A549 (cell line): Measurements from ENCODE around the gene RPLP2. TPM values are rescaled to one million over a fixed set of nuclear protein-coding genes. Genes with fewer than 3 reads are reported as not detected.

Experiments used
- ATAC-seq, 2 experiments: fragments of 200-7000 bp in 1 of 2; fragments of >200 bp in 1 of 2; cut with Nextera tagmentation in 1 of 2; cut with Tn5 transposase in 1 of 2; 3 replicates each; pipeline versions ENCODE4 v1.8.0 to v1.9.1; 2018 to 2020; ENCODE audit warnings: mild to moderate bottlenecking in 1 of 2, moderate library complexity in 1 of 2
- CTCF ChIA-PET: fragments of 300-600 bp; sonication (Branson Sonifier 250); formaldehyde crosslinking; extraction: SDS; loops from one replicate; lab custom pipeline; 2021; ENCODE audit warnings: antibody characterized with exemption, inconsistent platforms; lab: Yijun Ruan, JAX
- POLR2A ChIA-PET: fragments of 350-600 bp; formaldehyde crosslinking; extraction: SDS; loops from one replicate; lab custom pipeline; 2021; ENCODE audit warnings: antibody characterized with exemption, inconsistent platforms; lab: Yijun Ruan, JAX
- DNase-seq, 2 experiments: peaks; one replicate each; pipeline versions ENCODE4 v3.0.0 to v3.0.0-alpha.2; 2011 to 2016; ENCODE audit warnings: low read depth in 1 of 2, low spot score in 1 of 2
- FAIRE-seq: peaks from 2 replicates; lab custom pipeline; 2011; peaks lifted over from hg19 to GRCh38; lab: Jason Lieb, UNC
- H3K27ac ChIP-seq, 2 experiments: fragments of >200 bp; sonication (Bioruptor Twin); formaldehyde crosslinking; 3 replicates each; pipeline ENCODE4 v1.5.1; 2016 to 2017
- H3K4me1 ChIP-seq: fragments of >200 bp; sonication (Bioruptor Twin); formaldehyde crosslinking; 3 replicates; pipeline ENCODE4 v1.6.1; 2016
- H3K4me2 ChIP-seq: fragments of >200 bp; sonication (Bioruptor Twin); formaldehyde crosslinking; 3 replicates; pipeline ENCODE4 v1.6.1; 2016
- H3K4me3 ChIP-seq: fragments of >200 bp; sonication (Bioruptor Twin); formaldehyde crosslinking; 3 replicates; pipeline ENCODE4 v1.5.1; 2016
- H3K9me3 ChIP-seq: fragments of >200 bp; sonication (Bioruptor Twin); formaldehyde crosslinking; 3 replicates; pipeline ENCODE4 v1.6.1; 2016
- CBX2 ChIP-seq: fragments of 200-600 bp; sonication (generic); IDR thresholded peaks from 2 replicates; pipeline ENCODE4 v1.6.1; 2016; ENCODE audit warnings: low read depth, mild to moderate bottlenecking, borderline replicate concordance
- CEBPB ChIP-seq, 2 experiments: fragments of >200 bp in 1 of 2; sonication (Bioruptor Twin) in 1 of 2; formaldehyde crosslinking in 1 of 2; IDR thresholded peaks; 2 replicates each; pipeline ENCODE4 v1.6.1; 2012 to 2016
- EHMT2 ChIP-seq: fragments of 200-600 bp; sonication (generic); IDR thresholded peaks from 2 replicates; pipeline ENCODE4 v1.6.1; 2016; ENCODE audit warnings: antibody characterized with exemption, low read depth, mild to moderate bottlenecking, moderate library complexity
- GATA3 ChIP-seq: IDR thresholded peaks from 2 replicates; pipeline ENCODE4 v1.6.1; 2012; ENCODE audit warnings: borderline replicate concordance
- HOXA7 ChIP-seq: fragments of 250-450 bp; sonication (Bioruptor Pico); IDR thresholded peaks from 2 replicates; pipeline ENCODE4 v1.5.0; 2020; ENCODE audit warnings: mild to moderate bottlenecking, moderate library complexity
- JUN ChIP-seq, 2 experiments: fragments of >200 bp; sonication (Bioruptor Twin); formaldehyde crosslinking; IDR thresholded peaks; 2 replicates in 1 of 2; 3 replicates in 1 of 2; pipeline ENCODE4 v1.6.1; 2016 to 2017
- MYC ChIP-seq: IDR thresholded peaks from 2 replicates; pipeline ENCODE4 v1.6.1; 2012; ENCODE audit warnings: mild to moderate bottlenecking, inconsistent platforms, low read length, improper control_type of control experiment, borderline replicate concordance
- NFE2L2 ChIP-seq: fragments of 150-350 bp; conservative IDR thresholded peaks from 2 replicates; pipeline ENCODE4 v1.6.1; 2014; ENCODE audit warnings: low read length
- NPAS2 ChIP-seq: fragments of 250-450 bp; sonication (Bioruptor Pico); IDR thresholded peaks from 2 replicates; pipeline ENCODE4 v1.8.0; 2022; ENCODE audit warnings: mild to moderate bottlenecking, moderate library complexity, borderline replicate concordance
- POLR2A ChIP-seq: IDR thresholded peaks from 2 replicates; pipeline ENCODE4 v1.6.1; 2012; ENCODE audit warnings: mild to moderate bottlenecking, low read length
- REST ChIP-seq: fragments of 200-600 bp; sonication (generic); IDR thresholded peaks from 2 replicates; pipeline ENCODE4 v1.6.1; 2016; ENCODE audit warnings: antibody characterized with exemption, mild to moderate bottlenecking, moderate library complexity
- SREBF2 ChIP-seq: fragments of 450-650 bp; IDR thresholded peaks from 2 replicates; pipeline ENCODE4 v1.6.1; 2014; ENCODE audit warnings: mild to moderate bottlenecking, moderate library complexity
- TFCP2L1 ChIP-seq: fragments of 250-450 bp; sonication (Bioruptor Pico); IDR thresholded peaks from 2 replicates; pipeline ENCODE4 v1.5.0; 2021; ENCODE audit warnings: mild to moderate bottlenecking
- TP53 ChIP-seq: fragments of 250-450 bp; sonication (Bioruptor Pico); IDR thresholded peaks from 2 replicates; pipeline ENCODE4 v1.5.0; 2021; ENCODE audit warnings: mild to moderate bottlenecking, moderate library complexity
- USF2 ChIP-seq: fragments of 450-650 bp; IDR thresholded peaks from 2 replicates; pipeline ENCODE4 v1.6.1; 2014; ENCODE audit warnings: antibody characterized with exemption
- WGBS: methylation state at CpG from one replicate; pipeline ENCODE4 v1.1.6; 2017; ENCODE audit errors: missing lambda C conversion rate; 5-methylcytosine and 5-hydroxymethylcytosine counted together
- polyA plus RNA-seq, 4 experiments: library from polyadenylated mRNA; depleted of rRNA in 3 of 4; stranded (reverse); fragments of >200 nt; fragmentation: RNase III in 1 of 4; extraction: RNeasy Plus Mini Kit Qiagen cat#74134 plus additional on column Dnase treatment in 1 of 4; gene quantifications; 2 replicates in 3 of 4; 3 replicates in 1 of 4; pipeline ENCODE4 v1.2.3, GENCODE V29; 2011 to 2017
- TF ChIP-seq, protein P1 (sequence below): IDR thresholded peaks from 2 replicates; pipeline ENCODE4 v1.6.1; 2012
- TF ChIP-seq, protein P2 (sequence below): fragments of 150-350 bp; IDR thresholded peaks from 2 replicates; pipeline ENCODE4 v1.6.1; 2014; ENCODE audit warnings: low read depth, mild to moderate bottlenecking, low read length
- TF ChIP-seq, protein P3 (sequence below): IDR thresholded peaks from 2 replicates; pipeline ENCODE4 v1.6.1; 2012

RPLP2 gene
- polyA plus RNA-seq, 2 of the 4 experiments (the other 2 are of a cell fraction), result 1,493 to 2,508 TPM

GRCh38 chr11:836274-836673 is 26.5 kb downstream of the RPLP2 start:
- FAIRE-seq, result no peak
- peak overlapping the region; percentile 47 to 99; a peak in 5 of 6 replicates for H3K27ac ChIP-seq
- no peak for ATAC-seq
- 82% methylated on average over 9 of the region's 14 CpGs for WGBS
- TF ChIP-seq USF2, result no peak
- TF ChIP-seq NPAS2 (CRISPR knock-in tag), result no peak
- no peak for TF ChIP-seq MYC
- no peak for TF ChIP-seq CBX2
- no peak for TF ChIP-seq EHMT2
- no peak for TF ChIP-seq TP53
- TF ChIP-seq, protein P1, sequence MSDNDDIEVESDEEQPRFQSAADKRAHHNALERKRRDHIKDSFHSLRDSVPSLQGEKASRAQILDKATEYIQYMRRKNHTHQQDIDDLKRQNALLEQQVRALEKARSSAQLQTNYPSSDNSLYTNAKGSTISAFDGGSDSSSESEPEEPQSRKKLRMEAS, result no peak
- no peak for TF ChIP-seq TFCP2L1 (CRISPR knock-in tag)
- no peak for TF ChIP-seq SREBF2
- TF ChIP-seq, all 56 proteins: peak for 0
- Histone ChIP-seq H3K4me1 (peaks cover 76% of the 10 kb centered on the region), H3K4me3 (no peak overlapping the region), H3K9me3 (no peaks in the 10 kb centered on the region), H3K4me2 (peak overlapping the region; percentile 92)
- DNase-seq, result no peak
- ChIA-PET POLR2A (interaction anchor here (1.6 to 3.4 kb wide), 2 partner anchors 17 to 27 kb away, joined by 6 to 16 read pairs; partner anchors contain the start of genes PNPLA2 and RPLP2), CTCF (interaction anchor here (1.6 to 3.7 kb wide), 2 partner anchors 11 to 12 kb away, joined by 6 to 21 read pairs; no protein-coding TSS in a partner anchor)

- CTCF ChIA-PET, result interaction anchor here (3.7 kb wide), 1 partner anchor 12 kb away, joined by 21 read pairs; no protein-coding TSS in a partner anchor
- peak overlapping the region; percentile 47 to 99 for H3K27ac ChIP-seq
Observed at GRCh38 chr11:836700-837099, 26.9 kb downstream of the RPLP2 start.

GRCh38 chr11:837189-837989 is 27.6 kb downstream of the RPLP2 start:
- FAIRE-seq, result no peak
- TF ChIP-seq REST, result no peak
- TF ChIP-seq POLR2A, result peak; percentile 28; the same call in 1 of the 2 replicates
- TF ChIP-seq EHMT2, result no peak
- TF ChIP-seq GATA3, result peak; percentile 4; the same call in 1 of the 2 replicates
- TF ChIP-seq JUN (IDR thresholded peaks at IDR 0.05), result 0 out of 5 replicates have a peak, but pooled peaks have one; percentile 6 to 28
- no peak for DNase-seq
- ChIA-PET POLR2A (interaction anchor here (1.6 to 3.4 kb wide), 2 partner anchors 18 to 28 kb away, joined by 6 to 16 read pairs; partner anchors contain the start of genes PNPLA2 and RPLP2), CTCF (interaction anchor here (1.4 to 3.7 kb wide), 3 partner anchors 11 to 22 kb away, joined by 3 to 21 read pairs (median 4); no protein-coding TSS in a partner anchor)
- Histone ChIP-seq H3K27ac (peak overlapping the region; percentile 47 to 99; a peak in 5 of 6 replicates), H3K4me3 (no peak overlapping the region), H3K4me1 (peaks cover 66% of the 10 kb centered on the region), H3K9me3 (no peaks in the 10 kb centered on the region), H3K4me2 (peak overlapping the region; percentile 92)
- WGBS, result 78% methylated on average over 18 of the region's 22 CpGs
- ATAC-seq, result peak in 1 of 2 experiments; percentile 0; a peak in 1 of 6 replicates

More at GRCh38 chr11:836700-837099, 26.9 kb downstream of the RPLP2 start:
- Histone ChIP-seq H3K4me1 (peaks cover 71% of the 10 kb centered on the region), H3K4me2 (peak overlapping the region; percentile 92), H3K9me3 (no peaks in the 10 kb centered on the region), H3K4me3 (no peak overlapping the region)
- FAIRE-seq, result no peak
- 87% methylated on average over 2 of the region's 9 CpGs for WGBS
- ATAC-seq, result no peak
- POLR2A ChIA-PET, result interaction anchor here (1.6 to 3.4 kb wide), 2 partner anchors 17 to 28 kb away, joined by 6 to 16 read pairs; partner anchors contain the start of genes PNPLA2 and RPLP2
- DNase-seq, result no peak
- TF ChIP-seq, protein P2, sequence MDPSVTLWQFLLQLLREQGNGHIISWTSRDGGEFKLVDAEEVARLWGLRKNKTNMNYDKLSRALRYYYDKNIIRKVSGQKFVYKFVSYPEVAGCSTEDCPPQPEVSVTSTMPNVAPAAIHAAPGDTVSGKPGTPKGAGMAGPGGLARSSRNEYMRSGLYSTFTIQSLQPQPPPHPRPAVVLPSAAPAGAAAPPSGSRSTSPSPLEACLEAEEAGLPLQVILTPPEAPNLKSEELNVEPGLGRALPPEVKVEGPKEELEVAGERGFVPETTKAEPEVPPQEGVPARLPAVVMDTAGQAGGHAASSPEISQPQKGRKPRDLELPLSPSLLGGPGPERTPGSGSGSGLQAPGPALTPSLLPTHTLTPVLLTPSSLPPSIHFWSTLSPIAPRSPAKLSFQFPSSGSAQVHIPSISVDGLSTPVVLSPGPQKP, result no peak
- no peak for TF ChIP-seq CEBPB (IDR thresholded peaks at IDR 0.05)
- TF ChIP-seq, protein P1, result no peak
- TF ChIP-seq HOXA7, result no peak
- TF ChIP-seq, protein P3, sequence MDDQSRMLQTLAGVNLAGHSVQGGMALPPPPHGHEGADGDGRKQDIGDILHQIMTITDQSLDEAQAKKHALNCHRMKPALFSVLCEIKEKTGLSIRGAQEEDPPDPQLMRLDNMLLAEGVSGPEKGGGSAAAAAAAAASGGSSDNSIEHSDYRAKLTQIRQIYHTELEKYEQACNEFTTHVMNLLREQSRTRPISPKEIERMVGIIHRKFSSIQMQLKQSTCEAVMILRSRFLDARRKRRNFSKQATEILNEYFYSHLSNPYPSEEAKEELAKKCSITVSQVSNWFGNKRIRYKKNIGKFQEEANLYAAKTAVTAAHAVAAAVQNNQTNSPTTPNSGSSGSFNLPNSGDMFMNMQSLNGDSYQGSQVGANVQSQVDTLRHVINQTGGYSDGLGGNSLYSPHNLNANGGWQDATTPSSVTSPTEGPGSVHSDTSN, result peak; percentile 35; the same call in 1 of the 2 replicates
- TF ChIP-seq NFE2L2, result no peak
